Esophagus (tissue), 2 donors: Measurements from ENCODE around the gene RALGPS2. TPM values are rescaled to one million over a fixed set of nuclear protein-coding genes. Genes with fewer than 3 reads are reported as not detected.

Experiments used
- H3K27ac ChIP-seq, 2 donors: one replicate each; pipeline ENCODE4 v1.5.1; 2013; ENCODE audit warnings: low read depth in 2 of 2, mild to moderate bottlenecking in 2 of 2, inconsistent platforms in 1 of 2, low read length in 1 of 2, moderate library complexity in 1 of 2
- H3K27me3 ChIP-seq, 2 donors: one replicate each; pipeline ENCODE4 v1.6.1; 2013; ENCODE audit warnings: low read length in 2 of 2, control low read depth in 1 of 2, mild to moderate bottlenecking in 1 of 2; ENCODE audit not compliant: insufficient read depth in 2 of 2, control insufficient read depth in 1 of 2
- H3K36me3 ChIP-seq, 2 donors: one replicate each; pipeline ENCODE4 v1.6.1; 2013; ENCODE audit warnings: low read length in 1 of 2; ENCODE audit not compliant: control insufficient read depth in 2 of 2, insufficient read depth in 2 of 2
- H3K4me1 ChIP-seq, 2 donors: one replicate each; pipeline ENCODE4 v1.6.1; 2013; ENCODE audit warnings: low read length in 1 of 2; ENCODE audit not compliant: control insufficient read depth in 2 of 2, insufficient read depth in 2 of 2
- H3K4me3 ChIP-seq, 2 donors: one replicate each; pipeline ENCODE4 v1.5.1; 2013; ENCODE audit warnings: low read length in 2 of 2, mild to moderate bottlenecking in 2 of 2, low read depth in 1 of 2, moderate library complexity in 1 of 2
- H3K9me3 ChIP-seq, 2 donors: one replicate each; pipeline ENCODE4 v1.6.1; 2013; ENCODE audit warnings: mild to moderate bottlenecking in 2 of 2, low read depth in 1 of 2, low read length in 1 of 2, moderate library complexity in 1 of 2; ENCODE audit not compliant: control insufficient read depth in 2 of 2, insufficient read depth in 1 of 2
- WGBS, 2 donors: extraction: QIAGEN DNeasy Blood & Tissue Kit; methylation state at CpG; one replicate each; pipeline ENCODE4 v1.1.7; 2013; 5-methylcytosine and 5-hydroxymethylcytosine counted together
- polyA plus RNA-seq, 2 donors: library from polyadenylated mRNA; stranded (reverse); fragments of 200-250 nt; gene quantifications; one replicate each; pipeline ENCODE4 v1.2.3, GENCODE V29; 2013
- donor health status: healthy with polysubstance abuse.
- donor health status: Bipolar disorder and iron deficiency.

RALGPS2 gene
- polyA plus RNA-seq, 2 donors: 7.6 to 8.6 TPM

DNA sequence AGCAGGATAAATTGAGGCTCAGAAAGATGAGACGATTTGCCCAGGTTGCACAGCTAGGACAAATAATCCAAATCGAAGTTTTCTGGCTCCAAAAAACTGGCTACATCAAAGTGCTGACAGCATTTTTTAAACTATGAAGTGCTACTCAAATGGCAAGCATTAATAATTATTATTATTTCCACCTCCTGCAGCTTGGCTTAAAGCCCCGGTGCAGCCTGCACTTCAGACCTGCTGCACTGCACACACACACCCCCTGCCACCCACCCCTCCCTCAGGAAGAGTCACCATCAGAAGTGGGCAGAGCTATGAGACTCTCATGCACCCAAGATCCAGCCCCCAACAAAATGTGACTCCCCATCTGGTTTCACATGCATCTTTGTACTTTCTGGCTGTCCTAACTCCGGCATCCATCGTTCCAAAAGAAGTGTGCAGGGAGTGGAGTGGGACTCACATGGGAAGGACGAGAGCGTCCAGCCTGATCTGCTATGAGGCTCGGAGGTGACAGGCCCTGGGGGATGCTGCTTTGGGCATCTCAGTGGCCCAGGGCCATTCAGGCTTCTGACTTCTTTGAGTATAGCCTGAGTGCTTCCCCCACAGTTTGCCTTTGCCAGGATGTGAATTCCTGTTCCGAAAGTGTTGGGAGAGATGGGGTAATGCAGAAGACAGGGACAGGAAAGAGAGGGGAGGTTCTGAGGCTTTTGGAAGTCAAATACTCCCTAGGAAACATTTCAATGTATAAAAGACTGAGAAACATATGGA, 235.6 kb downstream of the RALGPS2 start:
- WGBS, 2 donors: 64 to 68% methylated on average over 9 of the region's 9 CpGs
- no peaks in the 10 kb centered on the region for H3K36me3 ChIP-seq
- no peak overlapping the region for H3K4me3 ChIP-seq
- peaks cover 0 to 6% of the 10 kb centered on the region in 2 donors for H3K9me3 ChIP-seq
- no peaks in the 10 kb centered on the region for H3K27me3 ChIP-seq
- no peak overlapping the region for H3K27ac ChIP-seq
- no peaks in the 10 kb centered on the region for H3K4me1 ChIP-seq

GRCh38 chr1:178961331-178961730, 236.3 kb downstream of the RALGPS2 start:
- Histone ChIP-seq H3K4me1 (no peaks in the 10 kb centered on the region), H3K36me3 (no peaks in the 10 kb centered on the region), H3K4me3 (no peak overlapping the region), H3K27me3 (no peaks in the 10 kb centered on the region), H3K27ac (no peak overlapping the region), H3K9me3 (peaks cover 0 to 6% of the 10 kb centered on the region in 2 donors)
- WGBS, 2 donors: 88 to 92% methylated on average over 4 of the region's 4 CpGs

DNA sequence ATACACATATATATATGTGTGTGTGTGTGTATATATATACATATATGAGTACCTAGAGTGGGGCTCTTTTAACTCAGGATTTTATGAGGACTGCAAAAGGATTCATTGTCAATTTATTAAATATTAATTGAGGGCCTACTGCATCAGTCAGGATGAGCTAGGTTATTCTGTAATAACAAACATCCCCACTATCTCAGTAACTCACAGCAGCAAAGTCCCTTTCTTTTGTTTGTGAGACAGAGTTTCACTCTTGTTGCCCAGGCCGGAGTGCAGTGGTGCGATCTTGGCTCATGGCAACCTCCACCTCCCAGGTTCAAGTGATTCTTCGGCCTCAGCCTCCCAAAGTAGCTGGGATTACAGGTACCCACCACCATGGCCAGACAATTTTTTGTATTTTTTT, 236.8 kb downstream of the RALGPS2 start:
- H3K36me3 ChIP-seq: no peaks in the 10 kb centered on the region
- H3K27me3 ChIP-seq: no peaks in the 10 kb centered on the region
- no peaks in the 10 kb centered on the region for H3K4me1 ChIP-seq
- 85 to 98% methylated on average over 3 of the region's 3 CpGs for WGBS, 2 donors
- H3K9me3 ChIP-seq: peaks cover 0 to 6% of the 10 kb centered on the region in 2 donors
- no peak overlapping the region for H3K27ac ChIP-seq
- no peak overlapping the region for H3K4me3 ChIP-seq

GRCh38 chr1:178962853-178963711, 238.0 kb downstream of the RALGPS2 start:
- WGBS, 2 donors: 66 to 69% methylated on average over 10 of the region's 10 CpGs
- H3K9me3 ChIP-seq: peaks cover 0 to 6% of the 10 kb centered on the region in 2 donors
- H3K4me3 ChIP-seq: no peak overlapping the region
- H3K27me3 ChIP-seq: no peaks in the 10 kb centered on the region
- no peaks in the 10 kb centered on the region for H3K4me1 ChIP-seq
- no peaks in the 10 kb centered on the region for H3K36me3 ChIP-seq
- H3K27ac ChIP-seq: no peak overlapping the region

DNA sequence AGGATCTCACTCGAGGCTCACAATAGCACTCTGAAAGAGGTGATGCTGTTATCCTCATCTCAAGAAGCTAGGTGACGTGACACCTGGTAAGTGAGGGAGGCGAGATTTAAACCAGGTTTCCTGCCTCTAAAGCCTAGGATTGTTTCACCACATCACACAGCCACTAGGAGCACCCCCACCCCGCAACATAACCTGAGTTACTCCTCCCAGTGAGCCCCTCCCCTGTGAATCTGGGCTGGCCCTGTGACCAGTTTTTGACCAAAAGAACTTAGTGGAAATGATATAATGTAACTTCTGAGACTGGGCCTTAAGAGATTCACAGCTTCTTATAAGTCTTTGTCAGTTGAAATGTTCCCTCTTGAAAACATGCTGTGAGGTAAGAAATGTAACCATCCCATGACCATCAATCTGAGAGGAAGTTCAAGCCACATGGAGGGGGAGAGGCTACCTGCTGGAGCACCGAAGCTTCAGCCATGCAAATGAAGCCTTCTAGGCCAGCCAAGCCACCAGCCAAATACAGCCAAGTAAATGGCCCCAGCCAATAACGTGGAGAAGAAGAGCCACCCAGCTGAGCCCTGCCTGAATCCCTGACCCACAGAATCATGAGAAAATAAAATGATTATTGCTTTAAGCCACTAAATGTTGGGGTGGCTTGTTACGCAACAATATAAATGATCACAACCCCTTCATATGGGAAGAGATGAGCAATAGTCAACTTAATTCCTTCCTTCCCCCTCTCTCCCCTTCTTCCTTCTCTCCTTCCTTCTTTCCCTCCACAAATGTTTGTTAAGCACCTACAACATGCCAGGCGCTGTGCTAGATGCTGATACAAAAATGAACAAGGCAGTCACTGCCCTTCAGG, 239.7 kb downstream of the RALGPS2 start:
- no peak overlapping the region for H3K4me3 ChIP-seq
- WGBS, 2 donors: 85 to 91% methylated on average over 8 of the region's 8 CpGs
- peaks cover 0 to 6% of the 10 kb centered on the region in 2 donors for H3K9me3 ChIP-seq
- no peaks in the 10 kb centered on the region for H3K27me3 ChIP-seq
- H3K36me3 ChIP-seq: no peaks in the 10 kb centered on the region
- H3K4me1 ChIP-seq: no peaks in the 10 kb centered on the region
- H3K27ac ChIP-seq: no peak overlapping the region

GRCh38 chr1:178966312-178966711, 241.3 kb downstream of the RALGPS2 start:
- no peaks in the 10 kb centered on the region for H3K36me3 ChIP-seq
- peaks cover 0 to 6% of the 10 kb centered on the region in 2 donors for H3K9me3 ChIP-seq
- H3K4me3 ChIP-seq: no peak overlapping the region
- H3K4me1 ChIP-seq: no peaks in the 10 kb centered on the region
- no peak overlapping the region for H3K27ac ChIP-seq
- no peaks in the 10 kb centered on the region for H3K27me3 ChIP-seq

GRCh38 chr1:178969226-178969987, 244.4 kb downstream of the RALGPS2 start:
- Histone ChIP-seq H3K36me3 (no peaks in the 10 kb centered on the region), H3K4me1 (no peaks in the 10 kb centered on the region), H3K4me3 (no peak overlapping the region), H3K9me3 (peaks cover 0 to 3% of the 10 kb centered on the region in 2 donors), H3K27ac (no peak overlapping the region), H3K27me3 (no peaks in the 10 kb centered on the region)
- 90 to 94% methylated on average over 9 of the region's 9 CpGs for WGBS, 2 donors

DNA sequence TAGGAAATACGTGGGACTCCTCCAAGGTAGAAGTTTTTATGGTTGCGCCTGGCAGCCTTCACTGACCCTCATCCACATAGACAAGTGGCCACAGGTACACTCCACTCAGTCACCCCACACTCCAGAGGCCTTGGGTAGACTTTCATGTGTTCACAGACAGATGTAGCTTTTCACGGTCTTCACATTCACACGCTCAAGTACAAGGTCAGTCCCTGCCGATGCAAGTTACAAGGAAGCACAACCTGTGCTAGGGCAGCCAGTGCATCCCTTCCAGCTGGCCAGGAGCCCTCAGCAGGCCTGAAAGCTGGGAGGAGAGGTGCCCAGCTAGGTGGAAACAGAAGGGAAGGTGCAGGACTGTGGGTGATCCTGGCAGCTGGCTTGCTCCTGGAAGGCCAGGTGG, 245.1 kb downstream of the RALGPS2 start:
- Histone ChIP-seq H3K4me1 (no peaks in the 10 kb centered on the region), H3K27ac (no peak overlapping the region), H3K27me3 (no peaks in the 10 kb centered on the region), H3K4me3 (no peak overlapping the region), H3K9me3 (no peaks in the 10 kb centered on the region), H3K36me3 (no peaks in the 10 kb centered on the region)
- WGBS, 2 donors: 75 to 95% methylated on average over 5 of the region's 5 CpGs
